Activated B cell treated with CpG ODN at 0.5 μM for 24 hours (primary cell): Measurements from ENCODE around the gene SLC9A3. TPM values are rescaled to one million over a fixed set of nuclear protein-coding genes. Genes with fewer than 3 reads are reported as not detected.

Experiments used
- ATAC-seq: fragments of 200-7000 bp; cut with Tn5 transposase; one replicate; pipeline ENCODE4 v1.10.0; 2021; ENCODE audit warnings: low read depth, mild to moderate bottlenecking, moderate library complexity
- CTCF ChIA-PET: fragments of 350-600 bp; sonication (Branson Sonifier 250); formaldehyde crosslinking; loops from one replicate; lab custom pipeline; 2021; ENCODE audit warnings: antibody characterized with exemption; lab: Charles Lee
- POLR2A ChIA-PET: fragments of 350-600 bp; sonication (Branson Sonifier 250); formaldehyde crosslinking; loops from one replicate; lab custom pipeline; 2021; ENCODE audit warnings: antibody characterized with exemption; lab: Charles Lee
- DNase-seq: peaks from one replicate; pipeline ENCODE4 v3.0.0; 2022
- H3K27ac Mint-ChIP-seq: one replicate; pipeline ENCODE4 v1.8.0; 2020; ENCODE audit warnings: mixed read lengths
- H3K27me3 Mint-ChIP-seq: one replicate; pipeline ENCODE4 v1.8.0; 2021; ENCODE audit warnings: mixed read lengths
- H3K36me3 Mint-ChIP-seq: one replicate; pipeline ENCODE4 v1.8.0; 2021; ENCODE audit warnings: low read depth, mixed read lengths
- H3K4me1 Mint-ChIP-seq: one replicate; pipeline ENCODE4 v1.8.0; 2021; ENCODE audit warnings: mixed read lengths
- H3K4me3 Mint-ChIP-seq: one replicate; pipeline ENCODE4 v1.8.0; 2020; ENCODE audit warnings: mild to moderate bottlenecking, mixed read lengths
- H3K9me3 Mint-ChIP-seq: one replicate; pipeline ENCODE4 v1.8.0; 2020; ENCODE audit warnings: mixed read lengths
- CTCF ChIP-seq: fragments of 200-600 bp; IDR thresholded peaks from one replicate; pipeline ENCODE4 v1.8.0; 2022; ENCODE audit warnings: antibody characterized with exemption, mild to moderate bottlenecking
- intact Hi-C: fragments of 100-400 bp; cut with micrococcal nuclease; formaldehyde crosslinking; loops from one replicate; pipeline ENCODE4 v1.15.1; 2024
- total RNA-seq: library from RNA; stranded (reverse); gene quantifications from 2 replicates; pipeline ENCODE4 v1.2.3, GENCODE V29; 2022

The SLC9A3 gene
- total RNA-seq, 1 donor from 2014 or later: 0.20 TPM

DNA sequence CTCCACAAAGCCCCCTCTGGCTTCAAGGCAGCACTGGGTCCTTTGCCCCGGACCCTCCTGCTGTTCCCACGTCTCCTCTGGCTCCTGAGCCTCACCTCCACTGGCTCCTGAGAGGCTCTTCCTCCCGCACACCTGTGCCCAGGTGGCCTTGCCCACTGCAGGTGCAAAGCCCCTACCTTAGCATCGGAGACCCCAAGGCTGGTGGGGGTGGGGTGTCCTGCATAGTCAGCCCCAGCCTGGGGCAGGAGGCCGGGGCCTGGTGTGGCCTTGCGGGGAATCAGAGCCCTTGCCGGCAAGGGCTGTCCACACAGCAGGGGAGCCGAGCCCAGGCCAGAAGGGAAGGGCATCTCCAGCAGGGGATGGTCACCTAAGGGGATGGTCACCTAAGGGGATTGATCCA is 46.6 kb upstream of the SLC9A3 start:
- Mint-ChIP-seq H3K27me3 (peaks cover 24% of the 10 kb centered on the region), H3K36me3 (no peaks in the 10 kb centered on the region), H3K4me3 (no peak overlapping the region), H3K27ac (no peak overlapping the region), H3K9me3 (peaks cover 12% of the 10 kb centered on the region), H3K4me1 (peaks cover 5% of the 10 kb centered on the region)
- CTCF ChIA-PET: no interaction called here
- POLR2A ChIA-PET: no interaction called here
- intact Hi-C loops: no loop called here
- DNase-seq: no peak
- no peak for ATAC-seq
- TF ChIP-seq CTCF: no peak

DNA sequence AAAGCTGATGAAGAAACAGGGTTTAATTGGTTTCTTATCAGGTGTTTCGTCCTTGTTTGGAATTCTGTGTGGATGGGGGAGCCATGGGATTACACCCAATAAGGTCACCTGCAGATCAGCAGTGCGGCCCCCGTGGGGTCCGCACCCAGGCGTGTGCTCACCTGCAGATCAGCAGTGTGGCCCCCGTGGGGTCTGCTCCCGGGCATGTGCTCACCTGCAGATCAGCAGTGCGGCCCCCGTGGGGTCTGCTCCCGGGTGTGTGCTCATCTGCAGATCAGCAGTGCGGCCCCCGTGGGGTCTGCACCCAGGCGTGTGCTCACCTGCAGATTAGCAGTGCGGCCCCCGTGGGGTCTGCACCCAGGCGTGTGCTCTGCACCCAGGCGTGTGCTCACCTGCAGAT is 46.2 kb upstream of the SLC9A3 start:
- no peak overlapping the region for H3K27ac Mint-ChIP-seq
- intact Hi-C loops: no loop called here
- no peak for DNase-seq
- peaks cover 24% of the 10 kb centered on the region for H3K27me3 Mint-ChIP-seq
- TF ChIP-seq CTCF: no peak
- H3K4me1 Mint-ChIP-seq: peaks cover 5% of the 10 kb centered on the region
- peaks cover 8% of the 10 kb centered on the region for H3K9me3 Mint-ChIP-seq
- ChIA-PET POLR2A (no interaction called here), CTCF (no interaction called here)
- ATAC-seq: no peak
- no peaks in the 10 kb centered on the region for H3K36me3 Mint-ChIP-seq
- no peak overlapping the region for H3K4me3 Mint-ChIP-seq

DNA sequence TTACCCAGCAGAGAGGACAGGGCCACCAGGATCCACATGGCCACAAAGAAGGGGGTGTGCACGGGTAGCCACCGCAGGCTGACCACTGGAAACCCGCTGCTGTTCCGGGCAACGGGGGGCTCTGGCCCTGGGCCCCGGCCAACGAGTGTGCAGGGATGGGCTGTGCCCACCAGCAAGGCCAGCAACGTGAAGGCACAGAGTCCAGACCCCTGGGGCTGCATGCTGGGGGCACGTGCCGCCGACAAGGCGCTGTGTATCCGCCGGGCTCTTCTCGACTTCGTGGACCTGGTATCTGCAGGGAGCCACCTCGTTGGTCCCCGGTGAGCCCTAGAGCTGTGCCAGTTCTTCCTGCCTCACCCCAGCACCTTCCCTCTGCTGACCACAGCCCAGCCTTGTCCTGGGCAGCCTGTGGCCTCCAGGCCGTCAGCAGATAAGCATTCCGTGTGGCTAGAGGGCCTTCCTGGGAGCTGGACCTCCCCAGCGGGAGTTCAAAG is 45.7 kb upstream of the SLC9A3 start:
- peaks cover 4% of the 10 kb centered on the region for H3K9me3 Mint-ChIP-seq
- DNase-seq (no peak), ATAC-seq (no peak)
- no peak for TF ChIP-seq CTCF
- H3K4me3 Mint-ChIP-seq: no peak overlapping the region
- no peak overlapping the region for H3K27ac Mint-ChIP-seq
- intact Hi-C loops: no loop called here
- peaks cover 19% of the 10 kb centered on the region for H3K27me3 Mint-ChIP-seq
- H3K4me1 Mint-ChIP-seq: peaks cover 5% of the 10 kb centered on the region
- ChIA-PET POLR2A (no interaction called here), CTCF (no interaction called here)
- no peaks in the 10 kb centered on the region for H3K36me3 Mint-ChIP-seq

- Mint-ChIP-seq H3K4me3 (no peak overlapping the region), H3K27me3 (peaks cover 19% of the 10 kb centered on the region), H3K27ac (no peak overlapping the region), H3K9me3 (peaks cover 4% of the 10 kb centered on the region), H3K36me3 (no peaks in the 10 kb centered on the region), H3K4me1 (peaks cover 5% of the 10 kb centered on the region)
- ATAC-seq (no peak), DNase-seq (no peak)
- intact Hi-C loops: no loop called here
- TF ChIP-seq CTCF: no peak
- ChIA-PET POLR2A (no interaction called here), CTCF (no interaction called here)
Measured at GRCh38 chr5:569358-569867, 45.2 kb upstream of the SLC9A3 start.

GRCh38 chr5:568809-569208 is 44.6 kb upstream of the SLC9A3 start:
- intact Hi-C loops: no loop called here
- peaks cover 4% of the 10 kb centered on the region for H3K9me3 Mint-ChIP-seq
- ATAC-seq (no peak), DNase-seq (no peak)
- H3K4me1 Mint-ChIP-seq: peaks cover 5% of the 10 kb centered on the region
- TF ChIP-seq CTCF: no peak
- no peaks in the 10 kb centered on the region for H3K36me3 Mint-ChIP-seq
- no peak overlapping the region for H3K27ac Mint-ChIP-seq
- peaks cover 19% of the 10 kb centered on the region for H3K27me3 Mint-ChIP-seq
- ChIA-PET CTCF (no interaction called here), POLR2A (no interaction called here)
- no peak overlapping the region for H3K4me3 Mint-ChIP-seq
